HepG2 (cell line): Measurements from ENCODE around the gene TBC1D24. TPM values are rescaled to one million over a fixed set of nuclear protein-coding genes. Genes with fewer than 3 reads are reported as not detected.

Experiments used
- AKAP8 ChIP-seq: sonication (generic); formaldehyde crosslinking; IDR thresholded peaks from 2 replicates; pipeline ENCODE4 v1.5.1; 2020; ENCODE audit warnings: mild to moderate bottlenecking, missing genetic modification reagents
- CENPX ChIP-seq: sonication (generic); formaldehyde crosslinking; IDR thresholded peaks from 2 replicates; pipeline ENCODE4 v1.9.0; 2021; ENCODE audit warnings: mild to moderate bottlenecking, missing genetic modification reagents, moderate library complexity
- FOXA3 ChIP-seq: IDR thresholded peaks from 2 replicates; pipeline ENCODE4 v1.6.1; 2016; ENCODE audit warnings: missing genetic modification reagents, missing compliant biosample characterization
- MBD4 ChIP-seq: IDR thresholded peaks from 2 replicates; pipeline ENCODE4 v1.6.1; 2012; ENCODE audit warnings: low read length, inconsistent platforms, borderline replicate concordance
- NCOA5 ChIP-seq: sonication (generic); formaldehyde crosslinking; IDR thresholded peaks from 2 replicates; pipeline ENCODE4 v1.4.0; 2020; ENCODE audit warnings: missing genetic modification reagents
- RNF2 ChIP-seq: fragments of 450-650 bp; conservative IDR thresholded peaks from 2 replicates; pipeline ENCODE4 v1.6.1; 2016; ENCODE audit warnings: low read depth
- ZBTB7B ChIP-seq: sonication (generic); formaldehyde crosslinking; IDR thresholded peaks from 2 replicates; pipeline ENCODE4 v1.4.0; 2020; ENCODE audit warnings: missing genetic modification reagents
- ZFP36 ChIP-seq: fragments of 150-350 bp; IDR thresholded peaks from 2 replicates; pipeline ENCODE4 v1.6.1; 2018; ENCODE audit warnings: borderline replicate concordance, low read length, low read depth; ENCODE audit not compliant: partially characterized antibody
- ZFP36L1 ChIP-seq: sonication (generic); formaldehyde crosslinking; IDR thresholded peaks from 2 replicates; pipeline ENCODE4 v1.8.0; 2022; ENCODE audit warnings: mild to moderate bottlenecking, missing genetic modification reagents, moderate library complexity
- ZMYM4 ChIP-seq: sonication (generic); formaldehyde crosslinking; IDR thresholded peaks from 2 replicates; pipeline ENCODE4 v1.8.1; 2023; ENCODE audit warnings: mild to moderate bottlenecking, missing genetic modification reagents
- ZNF30 ChIP-seq: sonication (generic); formaldehyde crosslinking; IDR thresholded peaks from 2 replicates; pipeline ENCODE4 v1.5.0; 2020; ENCODE audit warnings: mild to moderate bottlenecking, missing genetic modification reagents
- ZNF430 ChIP-seq: sonication (generic); formaldehyde crosslinking; IDR thresholded peaks from 2 replicates; pipeline ENCODE4 v1.9.0; 2021; ENCODE audit warnings: mild to moderate bottlenecking, missing genetic modification reagents
- ZNF468 ChIP-seq: sonication (generic); formaldehyde crosslinking; IDR thresholded peaks from 2 replicates; pipeline ENCODE4 v1.8.0; 2022; ENCODE audit warnings: mild to moderate bottlenecking, moderate library complexity, missing genetic modification reagents
- ZNF569 ChIP-seq: sonication (generic); formaldehyde crosslinking; IDR thresholded peaks from 2 replicates; pipeline ENCODE4 v1.5.0; 2020; ENCODE audit warnings: mild to moderate bottlenecking, missing genetic modification reagents, moderate library complexity, borderline replicate concordance
- ZNF746 ChIP-seq: sonication (generic); formaldehyde crosslinking; IDR thresholded peaks from 2 replicates; pipeline ENCODE4 v1.8.0; 2022; ENCODE audit warnings: mild to moderate bottlenecking, missing genetic modification reagents
- polyA plus RNA-seq, 8 experiments: library from polyadenylated mRNA; depleted of rRNA in 3 of 8; stranded (reverse) in 7 of 8; unstranded in 1 of 8; fragments of >200 nt; fragmentation: Illumina TruSeq in 4 of 8; extraction: Trizol in 4 of 8; gene quantifications; 2 replicates each; pipeline versions ENCODE4 v1.2.1 to v1.2.3, GENCODE V29; 2011 to 2016; ENCODE audit warnings: low read depth in 4 of 8, missing spikeins in 1 of 8, mixed read lengths in 1 of 8; ENCODE audit not compliant: insufficient read depth in 1 of 8
- total RNA-seq, 5 experiments: library from RNA; depleted of rRNA; stranded (reverse); fragments of >200 nt; fragmentation: Illumina TruSeq; extraction: Trizol; gene quantifications; 2 replicates each; pipeline ENCODE4 v1.2.3, GENCODE V29; 2016; ENCODE audit warnings: low read depth in 1 of 5
- TF ChIP-seq, protein P1 (sequence below): sonication (generic); formaldehyde crosslinking; IDR thresholded peaks from 2 replicates; pipeline ENCODE4 v1.9.0; 2021; ENCODE audit warnings: missing genetic modification reagents, mild to moderate bottlenecking, borderline replicate concordance
- TF ChIP-seq, protein P2 (sequence below): sonication (generic); formaldehyde crosslinking; IDR thresholded peaks from 2 replicates; pipeline ENCODE4 v1.4.0; 2020; ENCODE audit warnings: missing genetic modification reagents, borderline replicate concordance
- TF ChIP-seq, protein P3 (sequence below): IDR thresholded peaks from 2 replicates; pipeline ENCODE4 v1.6.1; 2016; ENCODE audit warnings: low read depth

TBC1D24 gene
- total and polyA plus RNA-seq, 2 of the 13 experiments (the other 11 are each of a cell fraction or from before 2014, with no cell fraction given) = 7.7 to 13.7 TPM

DNA sequence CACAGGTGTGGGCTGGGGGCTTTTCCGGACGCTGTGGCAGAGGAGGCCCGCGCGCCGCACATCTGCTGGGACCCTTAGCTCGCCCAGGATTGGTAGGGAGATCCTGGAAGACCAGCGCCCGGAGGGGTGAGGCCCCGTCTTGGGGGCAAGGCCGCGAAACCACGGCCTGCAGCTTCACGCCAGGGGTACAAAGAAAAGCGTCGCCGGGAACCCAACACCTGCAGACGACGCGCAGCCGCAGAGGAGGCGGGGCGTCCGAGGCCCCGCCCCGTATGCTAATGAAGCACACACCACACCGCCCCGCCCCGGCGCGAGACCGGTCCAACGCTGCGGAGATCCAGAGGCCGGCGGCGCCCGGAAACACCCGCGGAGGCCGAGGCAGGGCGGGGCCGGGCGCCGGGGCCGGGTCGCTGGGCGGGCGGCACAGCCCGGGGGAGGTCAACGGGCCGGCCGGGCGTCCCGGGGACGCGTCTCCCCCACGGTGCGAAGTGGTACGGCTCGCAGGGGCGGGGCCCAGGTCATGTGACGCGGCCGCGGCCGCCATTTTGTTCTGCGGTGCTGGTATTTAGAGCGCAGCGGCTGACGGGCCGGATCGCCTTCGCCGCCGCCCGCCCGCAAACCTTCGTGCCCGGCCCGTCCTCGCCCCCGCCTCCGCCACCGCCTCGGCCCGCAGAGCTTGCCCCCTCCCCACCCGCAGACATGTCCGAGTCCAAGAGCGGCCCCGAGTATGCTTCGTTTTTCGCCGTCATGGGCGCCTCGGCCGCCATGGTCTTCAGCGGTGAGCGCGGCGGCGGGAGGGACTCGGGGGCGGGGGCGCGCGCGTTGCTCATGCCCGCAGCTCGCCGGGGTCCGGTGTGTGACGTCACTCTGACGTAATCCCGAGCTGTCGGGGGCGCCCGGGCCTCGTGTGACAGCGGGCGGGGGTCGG lies 38.7 kb downstream of the TBC1D24 start, which contains the start of gene ATP6V0C (continued):
- TF ChIP-seq NCOA5 (no peak), ZNF569 (no peak), ZNF430 (CRISPR knock-in tag) (0 out of 2 replicates have a peak, but pooled peaks have one; percentile 31), FOXA3 (CRISPR knock-in tag) (no peak), ZFP36 (no peak), ZNF468 (no peak), MBD4 (no peak), ZNF746 (CRISPR knock-in tag) (no peak; the same call in 1 of the 2 replicates), AKAP8 (CRISPR knock-in tag) (0 out of 2 replicates have a peak, but pooled peaks have one; percentile 25), CENPX (CRISPR knock-in tag) (no peak), ZBTB7B (CRISPR knock-in tag) (no peak), ZNF30 (CRISPR knock-in tag) (no peak), ZFP36L1 (no peak), RNF2 (no peak), ZMYM4 (CRISPR knock-in tag) (peak; percentile 20; the same call in 1 of the 2 replicates)
- TF ChIP-seq, protein P1, sequence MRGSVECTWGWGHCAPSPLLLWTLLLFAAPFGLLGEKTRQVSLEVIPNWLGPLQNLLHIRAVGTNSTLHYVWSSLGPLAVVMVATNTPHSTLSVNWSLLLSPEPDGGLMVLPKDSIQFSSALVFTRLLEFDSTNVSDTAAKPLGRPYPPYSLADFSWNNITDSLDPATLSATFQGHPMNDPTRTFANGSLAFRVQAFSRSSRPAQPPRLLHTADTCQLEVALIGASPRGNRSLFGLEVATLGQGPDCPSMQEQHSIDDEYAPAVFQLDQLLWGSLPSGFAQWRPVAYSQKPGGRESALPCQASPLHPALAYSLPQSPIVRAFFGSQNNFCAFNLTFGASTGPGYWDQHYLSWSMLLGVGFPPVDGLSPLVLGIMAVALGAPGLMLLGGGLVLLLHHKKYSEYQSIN (CRISPR knock-in tag) = no peak
- TF ChIP-seq, protein P2, sequence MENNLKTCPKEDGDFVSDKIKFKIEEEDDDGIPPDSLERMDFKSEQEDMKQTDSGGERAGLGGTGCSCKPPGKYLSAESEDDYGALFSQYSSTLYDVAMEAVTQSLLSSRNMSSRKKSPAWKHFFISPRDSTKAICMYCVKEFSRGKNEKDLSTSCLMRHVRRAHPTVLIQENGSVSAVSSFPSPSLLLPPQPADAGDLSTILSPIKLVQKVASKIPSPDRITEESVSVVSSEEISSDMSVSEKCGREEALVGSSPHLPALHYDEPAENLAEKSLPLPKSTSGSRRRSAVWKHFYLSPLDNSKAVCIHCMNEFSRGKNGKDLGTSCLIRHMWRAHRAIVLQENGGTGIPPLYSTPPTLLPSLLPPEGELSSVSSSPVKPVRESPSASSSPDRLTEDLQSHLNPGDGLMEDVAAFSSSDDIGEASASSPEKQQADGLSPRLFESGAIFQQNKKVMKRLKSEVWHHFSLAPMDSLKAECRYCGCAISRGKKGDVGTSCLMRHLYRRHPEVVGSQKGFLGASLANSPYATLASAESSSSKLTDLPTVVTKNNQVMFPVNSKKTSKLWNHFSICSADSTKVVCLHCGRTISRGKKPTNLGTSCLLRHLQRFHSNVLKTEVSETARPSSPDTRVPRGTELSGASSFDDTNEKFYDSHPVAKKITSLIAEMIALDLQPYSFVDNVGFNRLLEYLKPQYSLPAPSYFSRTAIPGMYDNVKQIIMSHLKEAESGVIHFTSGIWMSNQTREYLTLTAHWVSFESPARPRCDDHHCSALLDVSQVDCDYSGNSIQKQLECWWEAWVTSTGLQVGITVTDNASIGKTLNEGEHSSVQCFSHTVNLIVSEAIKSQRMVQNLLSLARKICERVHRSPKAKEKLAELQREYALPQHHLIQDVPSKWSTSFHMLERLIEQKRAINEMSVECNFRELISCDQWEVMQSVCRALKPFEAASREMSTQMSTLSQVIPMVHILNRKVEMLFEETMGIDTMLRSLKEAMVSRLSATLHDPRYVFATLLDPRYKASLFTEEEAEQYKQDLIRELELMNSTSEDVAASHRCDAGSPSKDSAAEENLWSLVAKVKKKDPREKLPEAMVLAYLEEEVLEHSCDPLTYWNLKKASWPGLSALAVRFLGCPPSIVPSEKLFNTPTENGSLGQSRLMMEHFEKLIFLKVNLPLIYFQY (CRISPR knock-in tag) = peak; percentile 55; the same call in 1 of the 2 replicates
- TF ChIP-seq, protein P3, sequence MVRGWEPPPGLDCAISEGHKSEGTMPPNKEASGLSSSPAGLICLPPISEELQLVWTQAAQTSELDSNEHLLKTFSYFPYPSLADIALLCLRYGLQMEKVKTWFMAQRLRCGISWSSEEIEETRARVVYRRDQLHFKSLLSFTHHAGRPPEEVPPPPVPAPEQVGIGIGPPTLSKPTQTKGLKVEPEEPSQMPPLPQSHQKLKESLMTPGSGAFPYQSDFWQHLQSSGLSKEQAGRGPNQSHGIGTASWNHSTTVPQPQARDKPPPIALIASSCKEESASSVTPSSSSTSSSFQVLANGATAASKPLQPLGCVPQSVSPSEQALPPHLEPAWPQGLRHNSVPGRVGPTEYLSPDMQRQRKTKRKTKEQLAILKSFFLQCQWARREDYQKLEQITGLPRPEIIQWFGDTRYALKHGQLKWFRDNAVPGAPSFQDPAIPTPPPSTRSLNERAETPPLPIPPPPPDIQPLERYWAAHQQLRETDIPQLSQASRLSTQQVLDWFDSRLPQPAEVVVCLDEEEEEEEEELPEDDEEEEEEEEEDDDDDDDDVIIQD (CRISPR knock-in tag) = no peak
